SK-N-SH (cell line): ENCODE data around the gene LXN.

ENCODE experiments used
- CTCF ChIP-seq: fragments of 200-600 bp; sonication (generic); IDR thresholded peaks from 2 replicates; pipeline ENCODE4 v1.6.1; 2017; ENCODE audit warnings: antibody characterized with exemption, mild to moderate bottlenecking, moderate library complexity
- EP300 ChIP-seq, 2 experiments: IDR thresholded peaks; 2 replicates each; pipeline versions ENCODE4 v1.4.0 to v1.6.1; 2012; ENCODE audit warnings: borderline replicate concordance in 1 of 2, low read depth in 1 of 2, low read length in 1 of 2
- EZH2phosphoT487 ChIP-seq: fragments of 200-600 bp; sonication (generic); IDR thresholded peaks from 2 replicates; pipeline ENCODE4 v1.6.1; 2017; ENCODE audit warnings: low read depth, mixed run types, mild to moderate bottlenecking, antibody characterized with exemption, moderate library complexity, borderline replicate concordance
- SIN3A ChIP-seq: IDR thresholded peaks from 2 replicates; pipeline ENCODE4 v1.6.1; 2012; ENCODE audit warnings: low read depth, mild to moderate bottlenecking, low read length, moderate library complexity, borderline replicate concordance

GRCh38 chr3:158631981-158632380 is 40.5 kb downstream of the LXN start:
- TF ChIP-seq EP300 (IDR thresholded peaks at IDR 0.05; ENCODE audit: borderline replicate concordance in 1 of 2, low read depth in 1 of 2, low read length in 1 of 2) (no peak), SIN3A (no peak), CTCF (no peak), EZH2phosphoT487 (no peak)
